PFSK-1 (cell line): ENCODE measurements around the gene IFT88.

Experiments
- FOXP2 ChIP-seq: optimal IDR thresholded peaks from 2 replicates; pipeline ENCODE3; 2011; ENCODE audit warnings: borderline replicate concordance, control low read depth, inconsistent platforms; ENCODE audit not compliant: insufficient read depth; ENCODE audit errors: extremely low read length, extremely low read depth
- POLR2AphosphoS5 ChIP-seq: IDR thresholded peaks from 2 replicates; pipeline ENCODE4 v1.6.1; 2012; ENCODE audit warnings: low read depth, mild to moderate bottlenecking, control low read depth, low read length, moderate library complexity
- SIN3A ChIP-seq: IDR thresholded peaks from 2 replicates; pipeline ENCODE4 v1.6.1; 2012; ENCODE audit warnings: mild to moderate bottlenecking, low read length, moderate library complexity, borderline replicate concordance; ENCODE audit not compliant: insufficient read depth
- TAF1 ChIP-seq: IDR thresholded peaks from 2 replicates; pipeline ENCODE4 v1.6.1; 2012; ENCODE audit warnings: low read length, control low read depth, borderline replicate concordance; ENCODE audit not compliant: insufficient read depth
- TF ChIP-seq, protein P1 (sequence below), 2 experiments: IDR thresholded peaks; 2 replicates each; pipeline versions ENCODE4 v1.6.1 to v1.8.0; 2011 to 2012; ENCODE audit warnings: low read depth in 2 of 2, low read length in 2 of 2, control low read depth in 1 of 2, inconsistent platforms in 1 of 2, mild to moderate bottlenecking in 1 of 2, moderate library complexity in 1 of 2; ENCODE audit not compliant: insufficient read depth in 1 of 2

The IFT88 gene

DNA sequence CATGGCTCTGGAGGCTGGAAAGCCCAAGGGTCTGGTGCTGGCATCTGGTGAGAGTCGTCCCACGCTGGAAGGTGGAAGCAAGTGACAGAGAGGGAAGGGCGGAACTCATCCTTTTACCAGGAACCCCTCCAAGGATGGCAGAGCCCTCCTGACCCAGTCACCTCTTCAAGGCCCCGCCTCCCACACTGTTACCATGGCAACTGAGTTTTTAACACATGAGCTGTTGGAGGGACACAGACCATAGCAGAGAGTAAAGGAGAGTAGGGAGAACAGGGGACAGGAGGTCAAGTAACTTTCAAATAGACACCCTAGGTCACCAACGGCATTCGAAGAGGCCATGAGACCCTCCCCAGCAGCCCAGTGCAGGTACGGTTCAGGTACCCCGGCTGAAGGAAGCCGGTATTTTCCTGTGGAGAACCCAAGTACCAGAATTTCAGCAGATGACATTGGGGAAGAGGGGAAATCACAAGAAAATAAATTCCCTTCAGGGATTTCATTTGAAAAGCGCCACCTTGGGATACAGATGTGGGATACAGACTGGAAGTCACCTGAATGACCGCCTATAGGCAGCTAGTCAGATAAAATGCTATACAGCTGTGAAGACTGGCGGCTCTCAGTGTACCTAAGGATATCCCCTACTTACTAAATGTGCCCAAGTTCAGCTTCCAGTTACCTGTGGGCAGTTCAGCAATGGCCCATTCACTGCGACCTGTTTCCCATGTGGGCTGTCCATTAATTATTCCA is 144.5 kb downstream of the IFT88 start:
- no peak for TF ChIP-seq TAF1
- TF ChIP-seq FOXP2: no peak
- TF ChIP-seq POLR2AphosphoS5: no peak

DNA sequence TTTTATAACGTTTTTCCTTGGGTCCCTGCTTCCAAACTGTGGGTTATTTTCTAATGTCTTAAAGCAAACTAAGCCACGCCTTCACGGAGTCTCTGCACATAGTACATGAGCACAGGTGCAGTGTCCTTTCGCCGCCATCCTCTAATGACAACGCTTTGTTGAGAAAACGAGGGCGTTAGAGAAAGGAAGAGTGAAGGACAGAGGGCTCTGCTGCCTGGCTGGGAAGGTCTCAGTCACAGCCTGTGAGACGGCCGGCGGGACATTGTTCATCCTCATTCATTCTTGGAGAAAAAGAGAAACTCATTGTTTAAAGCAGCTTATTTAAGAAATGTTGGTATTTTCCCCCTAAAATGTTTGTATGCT is 146.0 kb downstream of the IFT88 start:
- TF ChIP-seq, protein P1, sequence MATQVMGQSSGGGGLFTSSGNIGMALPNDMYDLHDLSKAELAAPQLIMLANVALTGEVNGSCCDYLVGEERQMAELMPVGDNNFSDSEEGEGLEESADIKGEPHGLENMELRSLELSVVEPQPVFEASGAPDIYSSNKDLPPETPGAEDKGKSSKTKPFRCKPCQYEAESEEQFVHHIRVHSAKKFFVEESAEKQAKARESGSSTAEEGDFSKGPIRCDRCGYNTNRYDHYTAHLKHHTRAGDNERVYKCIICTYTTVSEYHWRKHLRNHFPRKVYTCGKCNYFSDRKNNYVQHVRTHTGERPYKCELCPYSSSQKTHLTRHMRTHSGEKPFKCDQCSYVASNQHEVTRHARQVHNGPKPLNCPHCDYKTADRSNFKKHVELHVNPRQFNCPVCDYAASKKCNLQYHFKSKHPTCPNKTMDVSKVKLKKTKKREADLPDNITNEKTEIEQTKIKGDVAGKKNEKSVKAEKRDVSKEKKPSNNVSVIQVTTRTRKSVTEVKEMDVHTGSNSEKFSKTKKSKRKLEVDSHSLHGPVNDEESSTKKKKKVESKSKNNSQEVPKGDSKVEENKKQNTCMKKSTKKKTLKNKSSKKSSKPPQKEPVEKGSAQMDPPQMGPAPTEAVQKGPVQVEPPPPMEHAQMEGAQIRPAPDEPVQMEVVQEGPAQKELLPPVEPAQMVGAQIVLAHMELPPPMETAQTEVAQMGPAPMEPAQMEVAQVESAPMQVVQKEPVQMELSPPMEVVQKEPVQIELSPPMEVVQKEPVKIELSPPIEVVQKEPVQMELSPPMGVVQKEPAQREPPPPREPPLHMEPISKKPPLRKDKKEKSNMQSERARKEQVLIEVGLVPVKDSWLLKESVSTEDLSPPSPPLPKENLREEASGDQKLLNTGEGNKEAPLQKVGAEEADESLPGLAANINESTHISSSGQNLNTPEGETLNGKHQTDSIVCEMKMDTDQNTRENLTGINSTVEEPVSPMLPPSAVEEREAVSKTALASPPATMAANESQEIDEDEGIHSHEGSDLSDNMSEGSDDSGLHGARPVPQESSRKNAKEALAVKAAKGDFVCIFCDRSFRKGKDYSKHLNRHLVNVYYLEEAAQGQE (IDR thresholded peaks at IDR 0.05; ENCODE audit: insufficient read depth in 1 of 2, low read depth in 2 of 2, low read length in 2 of 2): no peak
- TF ChIP-seq SIN3A: no peak
- TF ChIP-seq FOXP2: no peak
- no peak for TF ChIP-seq TAF1
- no peak for TF ChIP-seq POLR2AphosphoS5

GRCh38 chr13:20713751-20714150 is 146.8 kb downstream of the IFT88 start:
- TF ChIP-seq TAF1 (no peak), SIN3A (no peak)

- TF ChIP-seq, protein P1 (IDR thresholded peaks at IDR 0.05; ENCODE audit: insufficient read depth in 1 of 2, low read depth in 2 of 2, low read length in 2 of 2): no peak
- no peak for TF ChIP-seq TAF1
- TF ChIP-seq POLR2AphosphoS5: no peak
- no peak for TF ChIP-seq SIN3A
- no peak for TF ChIP-seq FOXP2
Measured at GRCh38 chr13:20714161-20714560, 147.2 kb downstream of the IFT88 start.

GRCh38 chr13:20714563-20715329 is 147.8 kb downstream of the IFT88 start:
- no peak for TF ChIP-seq FOXP2
- TF ChIP-seq, protein P1 (IDR thresholded peaks at IDR 0.05; ENCODE audit: insufficient read depth in 1 of 2, low read depth in 2 of 2, low read length in 2 of 2): no peak
- TF ChIP-seq POLR2AphosphoS5: no peak
- TF ChIP-seq SIN3A: no peak
- no peak for TF ChIP-seq TAF1

DNA sequence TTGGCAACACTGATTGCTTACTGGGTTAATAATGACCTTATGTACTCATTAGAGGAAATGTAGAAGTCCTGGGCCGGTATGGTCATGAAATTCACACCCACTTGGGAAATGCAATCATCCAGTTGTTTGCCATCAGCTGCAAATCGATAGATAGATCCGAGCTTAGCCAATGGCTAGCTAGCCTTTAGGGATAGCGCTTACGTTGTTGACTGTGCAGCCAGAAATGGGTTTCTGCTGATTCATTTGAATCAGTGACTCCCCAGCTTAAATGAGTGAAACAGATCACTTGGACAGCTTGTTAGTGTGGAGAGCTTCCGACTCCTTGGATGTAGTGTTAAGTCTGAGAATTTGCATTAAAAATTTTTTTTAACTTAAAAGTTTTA is 148.4 kb downstream of the IFT88 start:
- TF ChIP-seq SIN3A: no peak
- TF ChIP-seq FOXP2: no peak
- no peak for TF ChIP-seq POLR2AphosphoS5
- no peak for TF ChIP-seq TAF1
- TF ChIP-seq, protein P1 (IDR thresholded peaks at IDR 0.05; ENCODE audit: insufficient read depth in 1 of 2, low read depth in 2 of 2, low read length in 2 of 2): no peak
